Endothelial cell of umbilical vein (primary cell): ENCODE data around the gene ABCA2. TPM values are rescaled to one million over a fixed set of nuclear protein-coding genes. Genes with fewer than 3 reads are reported as not detected.

Source experiments
- BruUV-seq: library from RNA; stranded (reverse); fragments of 400-500 nt; replicated peaks from 2 replicates; lab custom pipeline; 2021; lab: Mats Ljungman, UMichigan
- CTCF ChIA-PET: fragments of 300-600, 350-600 bp; sonication (Branson Sonifier 250); formaldehyde crosslinking; loops from one replicate; lab custom pipeline; 2021; ENCODE audit warnings: antibody characterized with exemption, inconsistent platforms; lab: Charles Lee
- POLR2A ChIA-PET: fragments of 300-600, 350-600 bp; sonication (Branson Sonifier 250); formaldehyde crosslinking; loops from one replicate; lab custom pipeline; 2021; ENCODE audit warnings: antibody characterized with exemption, inconsistent platforms; lab: Charles Lee
- DNase-seq: peaks from one replicate; pipeline ENCODE4 v3.0.0-alpha.2; 2011; ENCODE audit warnings: low read depth, low spot score
- FAIRE-seq: peaks from 2 replicates; lab custom pipeline; 2011; peaks lifted over from hg19 to GRCh38; lab: Jason Lieb, UNC
- H2AFZ ChIP-seq: 2 replicates; pipeline ENCODE4 v1.6.0; 2012; ENCODE audit warnings: low read depth, low read length, control low read depth, inconsistent platforms
- H3K27ac ChIP-seq: 2 replicates; pipeline ENCODE4 v1.5.1; 2011; ENCODE audit warnings: low read depth, mild to moderate bottlenecking, control low read depth, low read length, moderate library complexity; ENCODE audit not compliant: insufficient read depth
- H3K27me3 ChIP-seq, 2 experiments: 2 replicates each; pipeline versions ENCODE4 v1.6.0 to v1.6.1; 2011; ENCODE audit warnings: low read length in 2 of 2, mixed read lengths in 1 of 2; ENCODE audit not compliant: control insufficient read depth in 2 of 2, insufficient read depth in 2 of 2
- H3K36me3 ChIP-seq, 2 experiments: 2 replicates in 1 of 2; 3 replicates in 1 of 2; pipeline ENCODE4 v1.5.1; 2011; ENCODE audit warnings: low read length in 2 of 2, mild to moderate bottlenecking in 1 of 2, moderate library complexity in 1 of 2; ENCODE audit not compliant: control insufficient read depth in 2 of 2, insufficient read depth in 2 of 2; ENCODE audit errors: extremely low read depth in 1 of 2
- H3K4me1 ChIP-seq: 3 replicates; pipeline ENCODE4 v1.5.1; 2011; ENCODE audit warnings: mild to moderate bottlenecking, low read length; ENCODE audit not compliant: control insufficient read depth, insufficient read depth; ENCODE audit errors: extremely low read depth
- H3K4me2 ChIP-seq: 2 replicates; pipeline ENCODE4 v1.6.1; 2011; ENCODE audit warnings: low read length, control low read depth, mixed read lengths; ENCODE audit not compliant: insufficient read depth
- H3K4me3 ChIP-seq, 3 experiments: fragments of 200-600 bp in 1 of 3; sonication (generic), shearing (Covaris generic) in 1 of 3; replicated peaks in 1 of 3; 2 replicates each; pipeline ENCODE4 v1.5.1; 2011 to 2016; ENCODE audit warnings: control low read depth in 3 of 3, low read length in 3 of 3, mild to moderate bottlenecking in 2 of 3, inconsistent platforms in 1 of 3, low read depth in 1 of 3, moderate library complexity in 1 of 3; ENCODE audit not compliant: insufficient read depth in 1 of 3
- H3K79me2 ChIP-seq: 2 replicates; pipeline ENCODE4 v1.6.0; 2012; ENCODE audit warnings: low read length, inconsistent platforms; ENCODE audit not compliant: control insufficient read depth, insufficient read depth
- H3K9ac ChIP-seq: replicated peaks from 2 replicates; pipeline ENCODE3; 2011; ENCODE audit warnings: low read length, control low read depth; ENCODE audit not compliant: insufficient read depth; ENCODE audit errors: extremely low read depth
- H3K9me1 ChIP-seq: replicated peaks from 3 replicates; pipeline ENCODE4 v1.6.0; 2011; ENCODE audit warnings: mild to moderate bottlenecking, low read length; ENCODE audit not compliant: control insufficient read depth, insufficient read depth; ENCODE audit errors: extremely low read depth
- H3K9me3 ChIP-seq: replicated peaks from 2 replicates; pipeline ENCODE4 v1.5.1; 2012; ENCODE audit warnings: low read length, inconsistent platforms; ENCODE audit not compliant: control insufficient read depth, insufficient read depth
- H4K20me1 ChIP-seq: replicated peaks from 2 replicates; pipeline ENCODE3; 2011; ENCODE audit warnings: mild to moderate bottlenecking, low read length; ENCODE audit not compliant: control insufficient read depth, insufficient read depth; ENCODE audit errors: extremely low read depth
- EZH2 ChIP-seq: IDR thresholded peaks from 2 replicates; pipeline ENCODE4 v1.6.1; 2012; ENCODE audit warnings: borderline replicate concordance, low read depth, mild to moderate bottlenecking, moderate library complexity, low read length, inconsistent platforms; ENCODE audit not compliant: severe bottlenecking
- FOS ChIP-seq: IDR thresholded peaks from 2 replicates; pipeline ENCODE4 v1.6.1; 2011; ENCODE audit warnings: mild to moderate bottlenecking, low read length, moderate library complexity, borderline replicate concordance; ENCODE audit not compliant: insufficient read depth
- GATA2 ChIP-seq: IDR thresholded peaks from 2 replicates; pipeline ENCODE4 v1.7.0; 2011; ENCODE audit warnings: low read depth, mild to moderate bottlenecking, moderate library complexity, mixed read lengths, low read length; ENCODE audit not compliant: insufficient read length, insufficient read depth
- JUN ChIP-seq: IDR thresholded peaks from 2 replicates; pipeline ENCODE4 v1.6.1; 2011; ENCODE audit warnings: borderline replicate concordance, low read depth; ENCODE audit not compliant: insufficient read length, insufficient read depth
- MAX ChIP-seq: IDR thresholded peaks from 2 replicates; pipeline ENCODE4 v1.6.1; 2011; ENCODE audit not compliant: insufficient read depth, insufficient read length
- MYC ChIP-seq: IDR thresholded peaks from one replicate; pipeline ENCODE4 v1.6.1; 2011; ENCODE audit warnings: mild to moderate bottlenecking, low read depth, low read length
- POLR2A ChIP-seq: IDR thresholded peaks from 2 replicates; pipeline ENCODE4 v1.6.1; 2012; ENCODE audit warnings: low read depth, mild to moderate bottlenecking, control low read depth, low read length
- POLR2AphosphoS5 ChIP-seq: IDR thresholded peaks from 2 replicates; pipeline ENCODE4 v1.6.1; 2012; ENCODE audit warnings: low read depth, mild to moderate bottlenecking, control low read depth, low read length, moderate library complexity; ENCODE audit not compliant: insufficient read depth
- dilution Hi-C: fragments of 300-500 bp; cut with MboI; formaldehyde crosslinking; loops from one replicate; pipeline ENCODE4 v1.15.0; 2019; ENCODE audit warnings: low sequenced_read_pairs; ENCODE audit not compliant: extremely low pct_ligation_motif_present
- intact Hi-C: fragments of 100-400 bp; cut with micrococcal nuclease; formaldehyde crosslinking; loops from one replicate; pipeline ENCODE4 v1.10.0; 2022
- polyA plus RNA-seq, 4 experiments: library from polyadenylated mRNA; depleted of rRNA in 3 of 4; stranded (reverse) in 3 of 4; unstranded in 1 of 4; fragments of >200 nt; gene quantifications; 2 replicates each; pipeline versions ENCODE4 v1.2.1 to v1.2.3, GENCODE V29; 2011 to 2012; ENCODE audit warnings: missing spikeins in 1 of 4
- total RNA-seq: library from RNA; stranded (reverse); gene quantifications from 2 replicates; pipeline ENCODE4 v1.2.3, GENCODE V29; 2021
- TF ChIP-seq, protein P1 (sequence below), 2 donors: IDR thresholded peaks; 1 replicate in 1 of 2; 2 replicates in 1 of 2; pipeline ENCODE4 v1.5.1; 2011; ENCODE audit warnings: low read length in 2 of 2, mild to moderate bottlenecking in 2 of 2, moderate library complexity in 2 of 2, control low read depth in 1 of 2, inconsistent platforms in 1 of 2, low read depth in 1 of 2; ENCODE audit not compliant: insufficient read depth in 1 of 2; ENCODE audit errors: extremely low read depth in 1 of 2

ABCA2 gene
- total and polyA plus RNA-seq, 2 donors (not counting 3 experiments of a cell fraction or from before 2014, with no cell fraction given): 20.0 to 29.1 TPM

DNA sequence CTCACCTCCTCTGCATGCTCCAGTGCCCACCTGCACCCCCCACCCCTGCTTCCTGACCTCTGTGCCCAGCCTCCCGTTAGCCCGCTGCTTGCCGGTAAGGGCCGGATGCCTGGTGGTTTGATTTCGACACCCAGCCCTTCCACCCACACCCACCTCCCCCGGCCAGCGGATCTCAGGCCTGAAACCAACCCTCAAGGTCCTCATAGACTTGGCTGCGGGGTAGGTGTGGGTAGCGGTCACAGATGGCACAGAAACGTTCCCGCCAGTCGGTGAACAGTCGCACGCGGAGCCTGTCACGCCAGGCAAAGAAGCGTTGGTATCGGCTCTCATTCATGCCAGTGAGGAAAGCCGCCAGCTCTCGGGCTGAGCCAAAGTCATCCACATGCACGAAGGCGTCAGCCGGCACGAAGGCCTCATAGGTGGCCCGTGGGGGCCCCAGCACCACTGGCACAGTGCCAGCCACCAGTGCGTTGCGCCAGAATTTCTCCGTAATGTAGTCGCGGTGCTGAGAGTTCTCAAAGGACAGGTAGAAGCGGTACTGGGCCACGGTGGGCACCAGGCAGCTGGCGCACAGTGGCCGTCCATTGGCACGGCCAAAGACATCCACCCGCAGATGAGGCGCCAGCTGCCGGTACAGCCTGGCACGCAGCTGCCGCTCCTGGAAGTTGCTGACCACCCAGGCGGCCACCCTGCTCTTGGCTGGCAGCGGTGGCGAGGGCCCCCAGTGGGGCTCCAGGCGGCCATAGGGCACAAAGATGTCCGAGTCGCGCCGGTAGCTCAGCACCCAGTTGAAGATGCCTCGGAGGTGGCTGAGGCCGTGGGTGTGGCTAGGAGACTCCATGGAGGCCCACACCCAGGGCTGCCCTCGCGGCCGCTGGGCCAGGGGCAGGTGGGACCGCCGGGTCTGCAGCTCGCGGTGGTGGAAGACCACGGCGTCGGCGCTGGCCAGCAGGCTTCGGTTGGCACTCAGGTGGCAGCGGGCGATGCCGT lies 2.8 kb upstream of the ABCA2 start:
- FAIRE-seq: no peak
- POLR2A ChIA-PET: no interaction called here

More for the DNA sequence above, 2.8 kb upstream of the ABCA2 start:
- no peak overlapping the region for H2AFZ ChIP-seq
- no peaks in the 10 kb centered on the region for H4K20me1 ChIP-seq
- no peaks in the 10 kb centered on the region for H3K36me3 ChIP-seq
- H3K9ac ChIP-seq: no peak overlapping the region
- dilution Hi-C loops (no loop called here), intact Hi-C loops (no loop called here)
- CTCF ChIA-PET: interaction anchor here (1.9 to 4.5 kb wide), 4 partner anchors 12 to 83 kb away, joined by 6 to 28 read pairs (median 20); partner anchors contain the start of gene CLIC3
- H3K27ac ChIP-seq: no peak overlapping the region
- H3K27me3 ChIP-seq: no peaks in the 10 kb centered on the region
- no peak for TF ChIP-seq MYC
- TF ChIP-seq POLR2AphosphoS5: no peak
- TF ChIP-seq JUN: no peak
- TF ChIP-seq FOS: no peak
- TF ChIP-seq, protein P1, sequence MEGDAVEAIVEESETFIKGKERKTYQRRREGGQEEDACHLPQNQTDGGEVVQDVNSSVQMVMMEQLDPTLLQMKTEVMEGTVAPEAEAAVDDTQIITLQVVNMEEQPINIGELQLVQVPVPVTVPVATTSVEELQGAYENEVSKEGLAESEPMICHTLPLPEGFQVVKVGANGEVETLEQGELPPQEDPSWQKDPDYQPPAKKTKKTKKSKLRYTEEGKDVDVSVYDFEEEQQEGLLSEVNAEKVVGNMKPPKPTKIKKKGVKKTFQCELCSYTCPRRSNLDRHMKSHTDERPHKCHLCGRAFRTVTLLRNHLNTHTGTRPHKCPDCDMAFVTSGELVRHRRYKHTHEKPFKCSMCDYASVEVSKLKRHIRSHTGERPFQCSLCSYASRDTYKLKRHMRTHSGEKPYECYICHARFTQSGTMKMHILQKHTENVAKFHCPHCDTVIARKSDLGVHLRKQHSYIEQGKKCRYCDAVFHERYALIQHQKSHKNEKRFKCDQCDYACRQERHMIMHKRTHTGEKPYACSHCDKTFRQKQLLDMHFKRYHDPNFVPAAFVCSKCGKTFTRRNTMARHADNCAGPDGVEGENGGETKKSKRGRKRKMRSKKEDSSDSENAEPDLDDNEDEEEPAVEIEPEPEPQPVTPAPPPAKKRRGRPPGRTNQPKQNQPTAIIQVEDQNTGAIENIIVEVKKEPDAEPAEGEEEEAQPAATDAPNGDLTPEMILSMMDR (IDR thresholded peaks at IDR 0.05; ENCODE audit: extremely low read depth in 1 of 2, insufficient read depth in 1 of 2, low read depth in 1 of 2, low read length in 2 of 2): no peak
- TF ChIP-seq POLR2A: no peak
- TF ChIP-seq MAX: no peak
- TF ChIP-seq EZH2: no peak
- TF ChIP-seq GATA2: no peak
- no peaks in the 10 kb centered on the region for H3K9me1 ChIP-seq
- H3K4me1 ChIP-seq: peaks cover 12% of the 10 kb centered on the region
- no peak overlapping the region for H3K4me2 ChIP-seq
- H3K4me3 ChIP-seq: no peak overlapping the region
- DNase-seq: no peak
- no peaks in the 10 kb centered on the region for H3K9me3 ChIP-seq
- no TSS peak for BruUV-seq
- H3K79me2 ChIP-seq: no peaks in the 10 kb centered on the region
